HL-60/S4 treated with retinoic acid at 250 ng/mL for 4 days and 3 days (cell line): ENCODE results near the gene HMGCL.
"Not testable (repeated sequence)": the region's sequence is repeated elsewhere in the genome, so short reads cannot be mapped to it uniquely, and the experiment has no call there.

Experiments
- in situ Hi-C: fragments of 300-500 bp; cut with MboI; formaldehyde crosslinking; loops from 2 replicates; pipeline ENCODE4 v1.7.0; 2022; ENCODE audit warnings: low sequenced_read_pairs

HMGCL gene

DNA sequence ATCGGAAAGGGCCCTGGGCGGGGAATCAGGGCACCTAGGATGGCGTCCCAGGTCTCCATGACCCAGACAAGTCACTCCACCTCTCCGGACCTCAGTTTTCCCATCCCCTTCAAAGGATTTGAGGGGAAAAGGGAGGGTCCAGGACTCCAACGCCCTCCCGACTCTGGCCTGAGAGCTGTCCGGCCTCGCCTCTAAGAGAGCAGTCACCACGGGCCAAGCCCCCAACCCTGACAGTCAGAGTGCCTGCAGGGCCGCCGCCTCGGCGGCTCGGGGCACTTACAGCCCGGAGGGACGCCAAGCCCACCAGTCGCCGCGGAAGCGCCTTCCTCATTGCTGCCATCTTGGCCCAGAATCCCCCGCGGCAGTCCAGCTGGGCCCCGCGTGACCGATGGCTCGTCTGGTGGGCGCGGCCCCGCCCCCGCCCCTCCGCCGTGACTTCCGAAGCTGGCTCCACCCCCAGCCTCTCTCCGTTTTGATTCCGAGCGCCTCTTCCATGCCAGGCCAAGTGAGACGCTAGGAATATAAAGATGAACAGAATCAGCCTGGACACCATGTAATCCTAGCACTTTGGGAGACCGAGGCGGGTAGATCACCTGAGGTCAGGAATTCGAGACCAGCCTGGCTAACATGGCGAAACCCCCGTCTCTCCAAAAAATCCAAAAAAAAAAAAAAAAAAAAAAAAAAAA, at the start of gene HMGCL:
Gene HMGCL (minus strand): TSS at position 354 of the 686 bp plus-strand sequence. CDS start 14 bp downstream, at position 340.
- in situ Hi-C loops: no loop called here

DNA sequence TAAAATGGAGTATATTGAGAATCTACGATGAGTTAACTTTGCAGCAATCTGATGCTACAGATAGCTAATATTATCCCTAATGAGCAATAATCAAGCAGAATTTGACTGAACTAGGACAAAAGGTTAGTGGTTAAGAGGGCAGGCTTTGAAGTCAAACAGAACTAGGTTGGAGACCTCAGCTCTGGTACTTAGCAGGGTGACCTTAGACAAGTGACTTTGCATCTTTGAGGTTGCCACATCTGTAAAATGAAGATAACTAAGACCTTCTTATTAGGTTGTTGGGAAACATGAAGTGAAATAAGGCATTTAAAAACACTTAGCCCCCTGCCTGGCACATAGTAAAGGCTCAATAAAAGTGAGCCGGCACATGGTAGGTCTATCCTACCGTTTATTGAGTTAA, 47.2 kb upstream of the HMGCL start:
- in situ Hi-C loops: no loop called here

- in situ Hi-C loops: no loop called here
These were observed 43.8 kb upstream of the HMGCL start for GRCh38 chr1:23869051-23869450.

DNA sequence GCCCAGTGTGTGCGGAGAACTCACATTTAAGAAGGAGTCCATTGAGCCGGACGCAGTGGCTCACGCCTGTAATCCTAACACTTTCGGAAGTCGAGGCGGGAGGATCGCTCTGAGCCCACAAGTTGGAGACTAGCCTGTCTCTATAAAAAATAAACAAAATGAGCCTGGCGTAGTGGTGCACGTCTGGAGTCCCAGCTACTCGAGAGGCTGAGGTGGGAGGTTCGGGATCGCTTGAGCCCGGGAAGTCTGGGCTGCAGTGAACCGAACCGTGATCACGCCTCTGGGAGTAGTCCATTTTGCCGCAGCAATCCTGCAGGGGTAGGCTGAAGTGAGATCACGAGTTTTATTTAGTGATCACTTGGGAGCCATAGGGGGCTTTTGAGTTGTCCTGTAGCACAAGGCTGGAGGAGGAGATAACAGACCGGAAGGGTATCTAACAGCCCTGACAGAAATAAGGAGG, 43.4 kb upstream of the HMGCL start:
- in situ Hi-C loops: no loop called here

DNA sequence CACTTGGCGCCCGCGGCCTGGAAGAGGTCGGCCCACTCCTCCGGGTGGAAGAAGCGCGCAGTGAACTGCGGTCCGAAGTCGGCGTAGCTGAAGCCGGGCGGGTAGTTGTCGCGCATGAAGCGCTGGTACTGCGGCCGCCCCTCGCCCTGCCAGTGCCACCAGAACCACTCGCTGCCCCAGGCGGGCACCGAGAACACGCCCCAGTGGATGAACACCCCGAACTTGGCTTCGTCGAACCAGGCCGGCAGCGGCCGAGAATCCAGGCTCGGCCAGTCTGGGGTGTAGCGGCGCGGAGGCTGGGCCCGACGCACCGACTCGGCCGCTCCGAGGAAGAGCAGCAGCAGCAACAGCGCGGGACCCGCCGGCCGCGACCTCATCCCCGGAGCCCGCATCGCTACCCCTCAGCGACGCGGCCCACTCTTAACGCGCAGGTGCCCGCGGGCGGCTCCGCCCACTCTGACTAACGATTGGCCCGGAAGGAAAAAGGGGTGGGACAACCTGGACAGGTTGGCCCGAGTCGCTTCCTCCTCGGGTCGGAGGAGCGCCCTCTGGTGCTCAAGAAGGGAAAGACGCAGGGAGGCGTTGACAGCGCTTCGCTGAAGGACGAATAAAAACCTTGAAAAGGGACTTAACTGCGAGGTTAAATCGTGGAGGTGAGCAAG, 42.8 kb upstream of the HMGCL start, which contains the start of gene FUCA1:
Gene FUCA1 (minus strand): TSS at position 396 of the 662 bp plus-strand sequence. CDS start 4 bp downstream, at position 392.
- in situ Hi-C loops: no loop called here

DNA sequence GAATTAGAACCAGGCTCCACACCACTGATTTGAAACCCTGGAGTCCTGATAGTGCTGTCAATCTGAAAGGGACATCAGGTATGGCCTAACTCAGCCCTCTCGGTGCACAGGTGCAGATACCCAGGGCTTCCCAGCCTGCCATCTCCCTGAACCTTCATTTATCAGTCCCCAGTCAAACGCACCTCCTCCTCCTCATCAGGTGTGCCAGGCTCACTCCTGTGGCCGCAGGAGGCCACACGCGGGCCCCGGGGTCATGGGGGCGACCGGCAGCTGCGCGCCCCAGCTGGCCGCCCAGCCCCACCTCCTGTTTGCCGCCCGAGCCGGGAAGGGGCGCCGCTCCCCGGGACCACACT, 42.3 kb upstream of the HMGCL start:
- in situ Hi-C loops: no loop called here

- in situ Hi-C loops: no loop called here
These were observed 40.3 kb upstream of the HMGCL start for GRCh38 chr1:23865543-23865930.

GRCh38 chr1:23864801-23865542, 39.7 kb upstream of the HMGCL start:
- in situ Hi-C loops: loop anchor here (5.0 kb wide), 1 partner anchor 58 kb away; no protein-coding TSS in a partner anchor

- in situ Hi-C loops: loop anchor here (5.0 kb wide), 1 partner anchor 55 kb away; no protein-coding TSS in a partner anchor
These were observed 37.4 kb upstream of the HMGCL start for GRCh38 chr1:23862640-23863039.

GRCh38 chr1:23854568-23854967, 29.3 kb upstream of the HMGCL start:
- in situ Hi-C loops: no loop called here

- in situ Hi-C loops: not testable (repeated sequence)
These were observed 27.9 kb upstream of the HMGCL start for GRCh38 chr1:23853124-23853523.

DNA sequence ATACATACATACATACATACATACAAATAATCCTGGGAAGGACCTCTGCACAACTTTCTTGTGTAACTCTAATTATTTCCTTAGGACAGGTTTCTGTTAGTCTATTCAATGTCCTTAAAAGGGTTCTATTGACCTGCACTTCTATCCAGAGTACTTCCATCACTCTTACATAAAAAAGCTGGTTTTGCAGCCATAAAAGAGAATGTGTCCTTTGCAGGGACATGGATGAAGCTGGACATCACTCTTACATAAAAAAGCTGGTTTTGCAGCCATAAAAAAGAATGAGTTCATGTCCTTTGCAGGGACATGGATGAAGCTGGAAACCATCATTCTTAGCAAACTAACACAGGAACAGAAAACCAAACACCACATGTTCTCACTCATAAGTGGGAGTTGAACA, 26.2 kb upstream of the HMGCL start:
- in situ Hi-C loops: not testable (repeated sequence)

DNA sequence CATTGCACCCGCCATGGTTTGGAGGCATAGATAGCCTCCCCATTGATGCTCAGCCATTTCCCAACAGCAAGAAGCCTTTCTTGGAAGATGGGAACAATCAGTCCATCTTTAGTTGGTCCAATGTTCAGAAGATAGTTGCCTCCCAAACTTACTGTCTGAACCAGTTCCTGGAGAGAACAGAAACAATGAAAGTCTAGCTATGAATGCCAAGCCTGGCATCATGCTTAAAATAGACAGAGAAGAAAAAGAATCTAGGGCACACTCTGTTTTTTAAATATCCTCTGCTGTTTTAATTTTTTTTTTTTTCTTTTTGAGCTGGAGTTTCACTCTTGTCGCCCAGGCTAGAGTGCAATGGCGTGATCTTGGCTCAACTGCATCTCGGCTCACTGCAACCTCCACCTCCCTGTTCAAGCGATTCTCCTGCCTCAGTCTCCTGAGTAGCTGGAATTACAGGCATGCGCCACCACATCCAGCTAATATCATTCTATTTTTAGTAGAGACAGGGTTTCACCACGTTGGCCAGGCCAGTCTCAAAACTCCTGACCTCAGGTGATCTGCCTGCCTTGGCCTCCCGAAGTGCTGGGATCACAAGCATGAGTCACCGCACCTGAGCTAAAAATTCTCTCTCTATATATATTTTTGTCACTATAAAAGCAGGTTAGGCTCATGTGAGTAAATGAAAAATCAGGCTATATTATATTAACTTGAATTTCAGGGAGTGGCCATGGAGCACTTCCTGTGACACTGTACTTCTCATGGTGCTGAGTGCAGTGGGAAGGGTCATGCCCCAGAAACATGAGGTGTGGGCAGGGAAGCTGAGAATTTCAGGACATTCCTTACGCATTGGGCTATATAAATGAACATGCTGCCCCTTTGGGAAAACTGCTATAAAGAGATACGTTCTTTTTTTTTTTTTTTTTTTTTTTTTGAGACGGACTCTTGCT, 23.7 kb upstream of the HMGCL start:
- in situ Hi-C loops: no loop called here

DNA sequence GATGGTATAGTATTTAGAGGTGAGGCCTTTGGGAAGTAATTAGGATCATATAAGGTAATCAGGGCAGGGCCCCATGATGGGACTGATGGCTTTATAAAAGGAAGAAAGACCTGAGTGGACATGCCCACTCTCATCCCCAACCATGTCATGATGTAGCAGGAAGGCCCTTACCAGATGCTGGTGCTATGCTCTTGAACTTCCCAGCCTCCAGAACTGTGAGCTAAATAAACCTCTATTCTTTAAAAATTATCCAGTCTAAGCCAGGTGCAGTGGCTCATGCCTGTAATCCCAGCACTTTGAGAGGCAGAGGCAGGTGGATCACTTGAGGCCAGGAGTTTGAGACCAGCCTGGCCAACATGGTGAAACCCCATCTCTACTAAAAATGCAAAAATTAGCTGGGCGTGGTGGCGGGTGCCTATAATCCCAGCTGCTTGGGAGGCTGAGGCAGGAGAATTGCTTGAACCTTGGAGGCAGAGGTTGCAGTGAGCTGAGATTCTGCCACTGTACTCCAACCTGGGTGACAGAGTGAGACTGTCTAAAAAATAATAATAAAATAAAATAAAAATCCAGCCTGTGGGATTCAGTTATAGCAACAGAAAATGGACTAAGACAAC, 22.4 kb upstream of the HMGCL start:
- in situ Hi-C loops: not testable (repeated sequence)

GRCh38 chr1:23845163-23845562, 19.9 kb upstream of the HMGCL start:
- in situ Hi-C loops: no loop called here

GRCh38 chr1:23843644-23844043, 18.4 kb upstream of the HMGCL start:
- in situ Hi-C loops: no loop called here

GRCh38 chr1:23838401-23838866, 13.2 kb upstream of the HMGCL start:
- in situ Hi-C loops: no loop called here

DNA sequence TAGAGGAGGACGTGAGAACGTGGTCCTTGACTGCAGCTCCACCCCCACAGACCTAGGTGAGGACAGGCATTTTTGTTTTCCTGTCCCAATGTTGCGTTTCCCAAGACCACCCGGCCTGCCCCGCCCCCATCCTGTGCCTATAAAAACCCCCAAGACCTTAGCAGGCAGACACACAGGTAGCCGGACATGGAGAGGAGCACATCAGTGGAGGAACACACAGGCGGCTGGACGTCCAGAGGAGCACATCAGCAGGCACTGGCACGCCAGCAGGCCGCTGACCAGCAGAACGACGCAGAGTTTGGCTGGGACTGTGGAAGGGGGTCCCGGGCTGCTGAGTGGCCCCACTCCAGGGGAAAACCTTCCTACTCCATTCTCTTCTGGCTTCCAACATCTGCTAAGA, 12.7 kb upstream of the HMGCL start:
- in situ Hi-C loops: no loop called here

- in situ Hi-C loops: no loop called here
These were observed 10.8 kb upstream of the HMGCL start for GRCh38 chr1:23836037-23836436.

- in situ Hi-C loops: not testable (repeated sequence)
These were observed 8.9 kb upstream of the HMGCL start for GRCh38 chr1:23834156-23834555.
